ENCODE measurements around the gene CENPN. TPM values are rescaled to one million over a fixed set of nuclear protein-coding genes. Genes with fewer than 3 reads are reported as not detected.

The CENPN gene
- total RNA-seq, 4 donors from 2014 or later = 1.8 to 8.1 (median 4.2) TPM

DNA sequence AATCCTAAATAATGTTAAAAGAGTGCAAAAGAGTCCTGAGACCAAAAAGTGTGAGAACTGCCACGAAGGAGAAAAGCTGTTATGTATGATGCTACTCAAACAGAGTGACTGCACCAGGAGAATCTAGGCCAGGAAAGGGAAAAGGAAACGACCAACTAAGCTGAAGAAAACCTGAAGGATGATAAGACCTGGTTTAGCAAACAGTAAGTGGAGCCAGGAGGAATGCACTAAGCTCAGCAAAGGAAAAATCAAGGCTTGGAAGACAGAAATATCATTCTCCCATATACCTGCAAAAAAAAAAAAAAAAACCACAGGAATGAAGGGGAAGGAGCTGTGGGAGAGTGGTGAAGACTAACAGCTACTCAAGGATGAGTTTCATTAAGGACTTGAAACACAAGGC is 21.4 kb upstream of the CENPN start:
- no peaks in the 10 kb centered on the region for H3K9me3 ChIP-seq
- H3K4me3 ChIP-seq = no peak overlapping the region
- DNase-seq (ENCODE audit: low spot score in 2 of 2) = no peak
- H3K27ac ChIP-seq = no peak overlapping the region
- H3K4me1 ChIP-seq = peaks cover 0 to 3% (median 0%) of the 10 kb centered on the region in 4 donors
- H3K27me3 ChIP-seq = no peaks in the 10 kb centered on the region
- WGBS, 2 donors = 57 to 71% methylated on average over 2 of the region's 2 CpGs
- TF ChIP-seq CTCF (IDR thresholded peaks at IDR 0.05) (no peak), EP300 (IDR thresholded peaks at IDR 0.05) (no peak), POLR2A (IDR thresholded peaks at IDR 0.05) (no peak)
- no peaks in the 10 kb centered on the region for H3K36me3 ChIP-seq

DNA sequence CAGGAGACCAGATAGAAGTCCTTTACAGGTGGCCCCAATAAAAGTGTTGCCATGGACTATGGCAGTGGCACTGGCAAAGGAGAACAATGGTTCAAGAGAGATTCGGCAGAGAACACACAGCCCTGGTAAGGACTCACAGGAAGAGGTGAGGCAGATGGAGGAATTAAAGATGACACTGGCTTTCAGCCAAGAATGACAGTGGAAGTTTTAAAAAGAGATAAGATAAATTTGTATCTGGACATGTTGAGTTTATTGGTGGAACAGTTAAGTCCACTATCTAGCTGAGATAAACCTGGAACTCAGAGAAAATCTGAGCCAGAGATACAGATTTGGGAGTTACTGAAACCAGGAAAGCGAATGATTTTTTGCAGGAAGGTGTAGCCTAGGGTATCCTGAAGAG is 20.5 kb upstream of the CENPN start:
- Histone ChIP-seq H3K36me3 (no peaks in the 10 kb centered on the region), H3K4me1 (no peaks in the 10 kb centered on the region), H3K27me3 (no peaks in the 10 kb centered on the region), H3K4me3 (no peak overlapping the region), H3K9me3 (no peaks in the 10 kb centered on the region), H3K27ac (no peak overlapping the region)
- WGBS, 2 donors = 77 to 79% methylated on average over 2 of the region's 2 CpGs
- no peak for DNase-seq (ENCODE audit: low spot score in 2 of 2)
- TF ChIP-seq EP300 (IDR thresholded peaks at IDR 0.05) (no peak), CTCF (IDR thresholded peaks at IDR 0.05) (no peak), POLR2A (IDR thresholded peaks at IDR 0.05) (no peak)

DNA sequence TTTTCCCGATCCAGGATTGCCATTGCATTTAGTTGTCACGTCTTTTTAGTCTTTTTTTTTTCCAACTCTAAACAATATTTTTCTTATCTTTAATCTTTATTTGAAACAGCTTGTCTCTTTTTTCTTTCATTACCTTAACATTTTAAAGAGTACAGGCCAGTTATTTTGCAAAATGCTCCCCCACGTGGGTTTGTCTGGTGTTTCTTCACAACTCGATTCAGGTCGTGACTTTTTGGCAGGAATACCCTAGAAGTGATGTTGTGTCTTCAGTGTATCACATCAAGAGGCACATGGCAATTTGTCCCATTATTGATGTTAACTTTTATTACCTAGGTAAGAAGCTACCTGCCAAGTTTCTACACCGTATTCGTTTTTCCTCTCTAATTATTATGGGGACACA is 18.3 kb upstream of the CENPN start:
- Histone ChIP-seq H3K4me1 (no peaks in the 10 kb centered on the region), H3K27ac (no peak overlapping the region), H3K4me3 (no peak overlapping the region), H3K9me3 (no peaks in the 10 kb centered on the region), H3K27me3 (no peaks in the 10 kb centered on the region), H3K36me3 (no peaks in the 10 kb centered on the region)
- TF ChIP-seq CTCF (IDR thresholded peaks at IDR 0.05) (no peak), POLR2A (IDR thresholded peaks at IDR 0.05) (no peak), EP300 (IDR thresholded peaks at IDR 0.05) (no peak)
- 75 to 79% methylated on average over 7 of the region's 7 CpGs for WGBS, 2 donors
- DNase-seq (ENCODE audit: low spot score in 2 of 2) = no peak

- WGBS, 2 donors = 49 to 50% methylated on average over 2 of the region's 2 CpGs
- H3K4me3 ChIP-seq = no peak overlapping the region
Measured at GRCh38 chr16:80989801-80990200, 17.2 kb upstream of the CENPN start.

DNA sequence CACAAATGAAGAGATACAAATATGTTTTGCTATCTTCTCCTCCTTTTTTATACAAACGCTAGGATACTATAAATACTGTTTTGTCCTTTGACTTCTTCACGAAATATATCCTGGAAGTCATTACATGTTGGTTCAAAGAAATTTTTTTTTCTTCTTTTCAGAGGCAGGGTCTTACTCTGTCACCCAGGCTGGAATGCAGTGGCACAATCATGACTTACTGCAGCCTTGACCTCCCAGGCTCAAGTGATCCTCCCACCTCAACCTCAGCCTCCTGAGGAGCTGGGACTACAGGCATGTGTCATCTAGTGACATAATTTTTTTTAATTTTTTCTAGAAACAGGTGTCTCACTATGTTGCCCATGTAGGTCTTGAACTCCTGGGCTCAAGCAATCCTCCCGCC is 16.4 kb upstream of the CENPN start:
- TF ChIP-seq POLR2A (IDR thresholded peaks at IDR 0.05) (no peak), CTCF (IDR thresholded peaks at IDR 0.05) (no peak), EP300 (IDR thresholded peaks at IDR 0.05) (no peak)
- WGBS, 2 donors = 86 to 89% methylated on average over 3 of the region's 3 CpGs
- Histone ChIP-seq H3K27ac (no peak overlapping the region), H3K36me3 (no peaks in the 10 kb centered on the region), H3K4me3 (no peak overlapping the region), H3K4me1 (no peaks in the 10 kb centered on the region), H3K27me3 (no peaks in the 10 kb centered on the region), H3K9me3 (no peaks in the 10 kb centered on the region)
- DNase-seq (ENCODE audit: low spot score in 2 of 2) = no peak

More at GRCh38 chr16:80989801-80990200, 17.2 kb upstream of the CENPN start:
- Histone ChIP-seq H3K36me3 (no peaks in the 10 kb centered on the region), H3K27ac (no peak overlapping the region), H3K9me3 (no peaks in the 10 kb centered on the region), H3K4me1 (no peaks in the 10 kb centered on the region), H3K27me3 (no peaks in the 10 kb centered on the region)
- no peak for DNase-seq (ENCODE audit: low spot score in 2 of 2)
- TF ChIP-seq CTCF (IDR thresholded peaks at IDR 0.05) (no peak), EP300 (IDR thresholded peaks at IDR 0.05) (no peak), POLR2A (IDR thresholded peaks at IDR 0.05) (no peak)

Data from tibial nerve (tissue), 4 donors.